Measurements from ENCODE around the gene NCKAP5.

- TF ChIP-seq CTCF (IDR thresholded peaks at IDR 0.05 in 4 of 5, conservative IDR thresholded peaks at IDR 0.05 in 1 of 5) (no peak), POLR2A (IDR thresholded peaks at IDR 0.05) (no peak)
Measured at GRCh38 chr2:132645722-132646539, 922.3 kb downstream of the NCKAP5 start.
